Chondrocyte (in vitro differentiated cells): ENCODE measurements around the gene CORO1C. TPM values are rescaled to one million over a fixed set of nuclear protein-coding genes. Genes with fewer than 3 reads are reported as not detected.

ENCODE experiments used
- DNase-seq: peaks from one replicate; pipeline ENCODE4 v3.0.0; 2021; ENCODE audit warnings: mixed read lengths, low spot score
- H3K27ac Mint-ChIP-seq: one replicate; pipeline ENCODE4 v1.8.0; 2021; ENCODE audit warnings: mild to moderate bottlenecking, moderate library complexity, mixed read lengths; ENCODE audit not compliant: unreplicated experiment
- H3K27me3 Mint-ChIP-seq: 2 replicates; pipeline ENCODE4 v1.8.0; 2021; ENCODE audit warnings: low read depth, mixed read lengths
- H3K36me3 Mint-ChIP-seq: 2 replicates; pipeline ENCODE4 v1.8.0; 2021; ENCODE audit warnings: low read depth, mixed read lengths
- H3K4me1 Mint-ChIP-seq: 2 replicates; pipeline ENCODE4 v1.8.0; 2021; ENCODE audit warnings: low read depth, mild to moderate bottlenecking, mixed read lengths
- H3K4me3 Mint-ChIP-seq: one replicate; pipeline ENCODE4 v1.8.0; 2021; ENCODE audit warnings: mild to moderate bottlenecking, moderate library complexity, mixed read lengths; ENCODE audit not compliant: unreplicated experiment
- H3K9me3 Mint-ChIP-seq: 2 replicates; pipeline ENCODE4 v1.8.0; 2021; ENCODE audit warnings: low read depth, mixed read lengths
- total RNA-seq: library from RNA; stranded (reverse); gene quantifications from 3 replicates; pipeline ENCODE4 v1.2.1, GENCODE V29; 2021
- TF ChIP-seq, protein P1 (sequence below): fragments of 200-600 bp; sonication (generic); IDR thresholded peaks from 2 replicates; pipeline ENCODE4 v1.5.0; 2021; ENCODE audit warnings: antibody characterized with exemption, mild to moderate bottlenecking, moderate library complexity

CORO1C gene
- total RNA-seq, 1 donor from 2014 or later = 336 TPM

DNA sequence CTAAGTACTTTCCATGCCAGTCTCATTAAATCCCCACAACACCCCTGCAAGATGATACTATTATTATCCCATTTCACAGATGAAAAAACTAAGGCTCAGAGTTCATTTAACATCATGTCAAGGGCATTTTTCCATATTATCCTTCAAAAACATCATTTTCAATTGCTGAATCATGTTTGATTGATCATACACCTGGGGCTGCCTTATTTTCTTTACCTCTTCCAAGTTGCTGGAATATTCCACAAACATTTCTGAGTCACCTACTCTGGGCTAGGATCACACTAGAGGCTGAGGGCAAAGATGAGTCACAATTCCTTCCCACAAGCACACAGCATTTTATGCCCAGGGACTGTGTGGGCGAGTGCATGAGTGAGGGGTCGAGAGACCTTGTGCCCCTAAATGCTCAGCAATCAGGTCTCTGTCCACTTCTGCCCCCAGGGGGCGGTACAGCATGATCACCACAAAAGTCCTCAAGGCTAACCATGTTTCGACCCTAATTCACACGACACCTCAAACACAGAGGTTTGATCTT is 119.4 kb downstream of the CORO1C start:
- peaks cover 3% of the 10 kb centered on the region for H3K36me3 Mint-ChIP-seq
- H3K9me3 Mint-ChIP-seq = peaks cover 4% of the 10 kb centered on the region
- TF ChIP-seq, protein P1, sequence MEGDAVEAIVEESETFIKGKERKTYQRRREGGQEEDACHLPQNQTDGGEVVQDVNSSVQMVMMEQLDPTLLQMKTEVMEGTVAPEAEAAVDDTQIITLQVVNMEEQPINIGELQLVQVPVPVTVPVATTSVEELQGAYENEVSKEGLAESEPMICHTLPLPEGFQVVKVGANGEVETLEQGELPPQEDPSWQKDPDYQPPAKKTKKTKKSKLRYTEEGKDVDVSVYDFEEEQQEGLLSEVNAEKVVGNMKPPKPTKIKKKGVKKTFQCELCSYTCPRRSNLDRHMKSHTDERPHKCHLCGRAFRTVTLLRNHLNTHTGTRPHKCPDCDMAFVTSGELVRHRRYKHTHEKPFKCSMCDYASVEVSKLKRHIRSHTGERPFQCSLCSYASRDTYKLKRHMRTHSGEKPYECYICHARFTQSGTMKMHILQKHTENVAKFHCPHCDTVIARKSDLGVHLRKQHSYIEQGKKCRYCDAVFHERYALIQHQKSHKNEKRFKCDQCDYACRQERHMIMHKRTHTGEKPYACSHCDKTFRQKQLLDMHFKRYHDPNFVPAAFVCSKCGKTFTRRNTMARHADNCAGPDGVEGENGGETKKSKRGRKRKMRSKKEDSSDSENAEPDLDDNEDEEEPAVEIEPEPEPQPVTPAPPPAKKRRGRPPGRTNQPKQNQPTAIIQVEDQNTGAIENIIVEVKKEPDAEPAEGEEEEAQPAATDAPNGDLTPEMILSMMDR = peak; percentile 73
- no peak for DNase-seq
- peak overlapping the region; percentile 29 for H3K27ac Mint-ChIP-seq
- H3K27me3 Mint-ChIP-seq = no peaks in the 10 kb centered on the region
- H3K4me3 Mint-ChIP-seq = no peak overlapping the region
- peaks cover 45% of the 10 kb centered on the region for H3K4me1 Mint-ChIP-seq

DNA sequence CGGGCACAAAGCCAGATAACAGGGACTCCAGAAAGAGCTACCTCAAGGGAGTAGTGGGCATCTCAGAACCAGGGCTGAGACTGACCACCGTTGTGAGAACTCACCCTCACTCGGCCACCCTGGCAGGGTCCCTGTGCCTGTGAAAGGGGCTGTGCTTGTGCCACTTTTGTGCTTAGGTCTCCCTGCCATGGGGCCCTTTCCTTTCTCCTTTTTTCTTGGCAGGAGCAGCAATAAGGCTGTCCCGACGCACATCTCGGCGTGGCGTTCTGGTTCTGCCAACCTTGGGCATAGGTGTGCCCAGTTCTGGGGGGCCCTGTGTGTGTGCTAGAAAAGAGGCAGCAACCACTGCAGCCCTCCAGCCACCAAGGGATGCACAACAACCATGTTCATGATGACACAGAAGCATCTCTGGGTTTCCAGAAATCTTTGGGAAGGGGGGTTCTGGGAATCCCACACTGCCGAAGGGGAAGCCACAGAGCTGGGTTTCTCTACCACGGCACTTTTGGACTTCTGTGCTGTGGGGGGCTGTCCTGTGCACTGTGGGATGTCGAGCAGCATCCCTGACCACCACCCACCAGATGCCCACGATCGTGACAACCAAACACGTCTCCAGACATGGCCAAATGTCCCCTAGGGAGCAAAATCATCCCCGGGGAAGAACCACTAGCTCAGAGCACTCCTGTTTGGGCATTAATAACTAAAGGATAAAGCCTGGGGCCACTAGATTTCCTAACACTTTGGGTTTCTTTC is 120.3 kb downstream of the CORO1C start:
- Mint-ChIP-seq H3K9me3 (peaks cover 4% of the 10 kb centered on the region), H3K27ac (no peak overlapping the region), H3K4me1 (peaks cover 41% of the 10 kb centered on the region), H3K36me3 (no peaks in the 10 kb centered on the region), H3K27me3 (no peaks in the 10 kb centered on the region), H3K4me3 (no peak overlapping the region)
- DNase-seq = no peak
- TF ChIP-seq, protein P1 = no peak

DNA sequence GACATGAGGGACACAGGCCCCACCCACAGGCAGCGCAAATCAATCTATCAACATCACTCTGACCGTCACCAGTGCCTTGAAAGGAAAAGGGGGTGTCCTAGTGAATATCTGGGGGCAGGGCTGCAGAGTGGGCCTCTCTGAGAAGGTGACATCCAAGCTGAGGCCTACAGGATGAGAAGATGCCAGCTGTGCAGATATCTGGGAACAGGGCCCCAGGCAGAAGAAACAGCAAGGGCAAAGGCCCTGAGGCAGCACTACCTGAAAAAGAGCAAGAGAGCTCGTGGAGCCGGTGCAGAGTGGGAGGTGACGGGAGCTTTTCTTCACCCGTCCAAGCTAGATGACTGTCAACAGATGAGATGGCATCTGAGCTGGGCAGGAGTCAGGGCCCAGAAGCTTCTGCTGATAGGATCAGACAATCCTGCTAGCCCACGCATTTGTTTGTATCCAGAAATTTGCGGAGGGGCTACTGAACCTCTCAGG is 120.9 kb downstream of the CORO1C start:
- DNase-seq = no peak
- Mint-ChIP-seq H3K4me1 (peaks cover 45% of the 10 kb centered on the region), H3K27me3 (no peaks in the 10 kb centered on the region), H3K9me3 (no peaks in the 10 kb centered on the region), H3K4me3 (no peak overlapping the region), H3K27ac (no peak overlapping the region), H3K36me3 (no peaks in the 10 kb centered on the region)
- TF ChIP-seq, protein P1 = no peak

DNA sequence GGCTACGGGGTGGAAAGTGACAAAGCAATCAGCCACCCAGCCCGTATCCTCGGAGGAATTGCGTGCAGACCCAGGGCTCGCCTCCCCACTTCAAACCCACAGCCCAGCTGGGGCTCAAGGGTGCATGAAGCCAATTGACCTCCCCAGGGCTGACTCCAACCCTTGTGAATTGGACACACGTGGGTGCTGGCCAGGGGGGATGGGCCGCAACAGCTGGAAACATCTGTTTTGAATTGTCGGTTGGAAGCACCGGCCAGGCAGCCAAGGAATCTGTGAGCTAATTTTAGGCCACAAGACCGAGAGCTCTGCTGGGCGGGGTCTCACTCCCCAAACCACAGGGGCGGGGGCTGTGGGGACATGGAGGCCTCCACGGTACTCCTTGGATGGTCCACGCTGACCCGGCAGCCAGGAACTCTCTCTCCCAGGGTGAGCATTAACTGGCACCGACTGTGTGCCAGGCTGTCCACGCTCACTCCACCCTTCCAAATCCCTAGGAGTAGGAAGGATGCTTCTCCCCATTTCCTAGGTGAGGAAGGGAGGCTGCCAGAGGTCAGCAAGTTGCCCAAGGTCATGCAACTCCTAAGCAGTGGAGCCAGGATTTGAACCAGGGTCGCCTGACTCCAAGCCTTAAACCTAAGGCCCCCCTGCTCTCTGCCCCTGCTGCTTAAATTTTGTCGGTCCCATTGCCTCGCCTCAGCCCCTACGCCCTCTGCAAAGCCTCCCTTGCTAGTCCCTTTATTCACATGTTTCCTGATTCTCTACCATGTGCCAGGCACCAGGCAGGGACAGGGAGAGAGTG is 121.6 kb downstream of the CORO1C start:
- TF ChIP-seq, protein P1 = no peak
- no peak for DNase-seq

DNA sequence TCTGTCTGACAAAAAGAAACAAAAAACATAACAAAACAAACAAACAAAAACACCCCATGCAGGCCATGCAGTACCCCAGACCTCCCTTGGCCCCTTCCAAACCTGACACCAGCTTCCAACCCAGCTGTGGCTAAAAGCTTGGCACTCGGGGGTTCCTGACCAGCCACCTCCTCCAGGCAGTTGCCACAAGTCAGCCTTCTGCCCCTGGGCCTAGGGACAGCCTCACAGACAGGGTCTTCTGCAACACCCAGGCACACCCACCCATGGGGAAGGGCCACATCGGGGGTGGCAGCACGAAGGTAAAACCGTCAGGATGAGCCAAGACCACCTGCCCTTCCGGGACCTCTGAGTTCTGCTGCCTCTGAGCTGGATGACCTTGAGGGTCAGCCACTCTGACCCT is 122.7 kb downstream of the CORO1C start:
- no peaks in the 10 kb centered on the region for H3K27me3 Mint-ChIP-seq
- no peaks in the 10 kb centered on the region for H3K36me3 Mint-ChIP-seq
- TF ChIP-seq, protein P1 = no peak
- no peak overlapping the region for H3K4me3 Mint-ChIP-seq
- H3K4me1 Mint-ChIP-seq = peaks cover 57% of the 10 kb centered on the region
- H3K9me3 Mint-ChIP-seq = no peaks in the 10 kb centered on the region
- no peak for DNase-seq
- H3K27ac Mint-ChIP-seq = no peak overlapping the region

More for the DNA sequence above, 121.6 kb downstream of the CORO1C start:
- Mint-ChIP-seq H3K4me3 (no peak overlapping the region), H3K4me1 (peaks cover 51% of the 10 kb centered on the region), H3K27ac (peak overlapping the region; percentile 12), H3K36me3 (no peaks in the 10 kb centered on the region), H3K27me3 (no peaks in the 10 kb centered on the region), H3K9me3 (no peaks in the 10 kb centered on the region)
